AG04449 (cell line): ENCODE results near the gene RNF152.

Source experiments
- CTCF ChIA-PET: fragments of 350-600 bp; formaldehyde crosslinking; extraction: SDS; loops from one replicate; lab custom pipeline; 2021; ENCODE audit warnings: antibody characterized with exemption; lab: Yijun Ruan, JAX
- POLR2A ChIA-PET: fragments of 400-600, 350-600 bp; formaldehyde crosslinking; extraction: SDS; loops from one replicate; lab custom pipeline; 2020; ENCODE audit warnings: antibody characterized with exemption, inconsistent platforms; lab: Yijun Ruan, JAX
- DNase-seq: peaks from one replicate; pipeline ENCODE4 v3.0.0-alpha.2; 2010; ENCODE audit warnings: low read depth, low spot score
- H3K4me3 ChIP-seq: 2 replicates; pipeline ENCODE4 v1.5.1; 2011; ENCODE audit warnings: low read depth, mild to moderate bottlenecking, control low read depth, low read length
- TF ChIP-seq, protein P1 (sequence below): IDR thresholded peaks from one replicate; pipeline ENCODE4 v1.5.1; 2011; ENCODE audit warnings: mild to moderate bottlenecking, moderate library complexity, low read length, control low read depth, inconsistent platforms; ENCODE audit not compliant: insufficient read depth; ENCODE audit errors: missing control alignments

Gene RNF152

DNA sequence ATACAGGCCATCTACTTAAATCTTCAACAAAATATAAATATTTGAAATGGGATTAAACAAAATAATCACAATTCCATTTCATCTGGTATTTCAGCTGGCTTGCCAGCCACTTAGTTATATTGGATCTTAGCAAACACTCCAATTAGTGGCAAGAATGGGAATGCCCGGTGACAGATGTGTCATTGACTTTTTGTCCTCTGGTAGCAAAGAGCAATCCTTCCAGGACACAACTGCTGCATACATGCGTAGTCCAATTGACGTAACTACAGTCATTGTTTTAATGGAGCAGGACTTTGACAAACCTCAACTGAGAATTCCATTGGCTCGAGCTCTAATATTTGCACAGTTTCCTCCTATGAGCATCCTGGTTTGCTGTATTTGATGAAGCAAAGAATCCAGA is 69.9 kb downstream of the RNF152 start:
- no peak for DNase-seq
- ChIA-PET POLR2A (no interaction called here), CTCF (no interaction called here)
- no peak overlapping the region for H3K4me3 ChIP-seq
- TF ChIP-seq, protein P1, sequence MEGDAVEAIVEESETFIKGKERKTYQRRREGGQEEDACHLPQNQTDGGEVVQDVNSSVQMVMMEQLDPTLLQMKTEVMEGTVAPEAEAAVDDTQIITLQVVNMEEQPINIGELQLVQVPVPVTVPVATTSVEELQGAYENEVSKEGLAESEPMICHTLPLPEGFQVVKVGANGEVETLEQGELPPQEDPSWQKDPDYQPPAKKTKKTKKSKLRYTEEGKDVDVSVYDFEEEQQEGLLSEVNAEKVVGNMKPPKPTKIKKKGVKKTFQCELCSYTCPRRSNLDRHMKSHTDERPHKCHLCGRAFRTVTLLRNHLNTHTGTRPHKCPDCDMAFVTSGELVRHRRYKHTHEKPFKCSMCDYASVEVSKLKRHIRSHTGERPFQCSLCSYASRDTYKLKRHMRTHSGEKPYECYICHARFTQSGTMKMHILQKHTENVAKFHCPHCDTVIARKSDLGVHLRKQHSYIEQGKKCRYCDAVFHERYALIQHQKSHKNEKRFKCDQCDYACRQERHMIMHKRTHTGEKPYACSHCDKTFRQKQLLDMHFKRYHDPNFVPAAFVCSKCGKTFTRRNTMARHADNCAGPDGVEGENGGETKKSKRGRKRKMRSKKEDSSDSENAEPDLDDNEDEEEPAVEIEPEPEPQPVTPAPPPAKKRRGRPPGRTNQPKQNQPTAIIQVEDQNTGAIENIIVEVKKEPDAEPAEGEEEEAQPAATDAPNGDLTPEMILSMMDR = no peak

DNA sequence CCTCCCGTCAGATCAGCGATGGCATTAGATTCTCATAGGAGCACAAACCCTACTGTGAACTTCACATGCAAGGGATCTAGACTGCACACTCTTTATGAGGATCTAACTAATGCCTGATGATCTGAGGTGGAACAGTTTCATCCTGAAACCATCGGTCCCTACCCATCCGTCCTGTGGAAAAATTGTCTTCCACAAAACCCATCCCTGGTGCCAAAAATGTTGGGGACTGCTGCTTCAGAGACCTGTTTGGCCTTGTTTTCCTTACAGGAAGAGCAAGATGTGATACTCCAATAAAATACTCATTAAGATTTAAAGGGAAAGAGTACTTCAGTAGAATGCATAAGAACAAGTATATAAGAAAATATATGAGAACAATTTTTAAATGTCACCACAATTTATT is 71.1 kb downstream of the RNF152 start:
- CTCF ChIA-PET = interaction anchor here (1.0 to 1.3 kb wide), 2 partner anchors 10 to 240 kb away, joined by 3 to 4 read pairs; no protein-coding TSS in a partner anchor
- DNase-seq = no peak
- TF ChIP-seq, protein P1 = no peak
- POLR2A ChIA-PET = no interaction called here
- H3K4me3 ChIP-seq = no peak overlapping the region

DNA sequence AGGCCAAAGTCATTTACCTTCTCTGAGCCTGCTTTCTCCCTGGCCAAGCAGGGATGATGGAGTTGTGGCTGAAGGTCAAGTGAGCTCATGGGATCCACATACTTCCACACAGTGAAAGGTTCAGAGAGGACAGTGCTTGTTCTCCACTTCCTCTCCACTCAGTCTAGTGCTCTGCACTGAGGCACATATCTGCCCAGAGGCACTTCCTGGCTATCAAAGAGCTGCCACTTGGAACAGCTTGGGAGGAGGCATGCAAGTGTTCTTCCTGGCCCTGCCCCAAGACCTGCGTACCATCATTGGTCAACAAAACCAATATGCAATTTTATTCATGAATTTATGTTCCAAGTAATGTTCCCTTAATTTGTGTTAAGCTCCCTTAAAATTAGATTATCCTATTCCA is 71.9 kb downstream of the RNF152 start:
- TF ChIP-seq, protein P1 = no peak
- DNase-seq = no peak
- no peak overlapping the region for H3K4me3 ChIP-seq
- ChIA-PET POLR2A (no interaction called here), CTCF (interaction anchor here (0.7 to 1.3 kb wide), 3 partner anchors 9 to 239 kb away, joined by 3 to 4 read pairs (median 3); no protein-coding TSS in a partner anchor)

- DNase-seq = no peak
- H3K4me3 ChIP-seq = no peak overlapping the region
- ChIA-PET CTCF (no interaction called here), POLR2A (no interaction called here)
- TF ChIP-seq, protein P1 = no peak
Measured at GRCh38 chr18:61817086-61817485, 75.7 kb downstream of the RNF152 start.

DNA sequence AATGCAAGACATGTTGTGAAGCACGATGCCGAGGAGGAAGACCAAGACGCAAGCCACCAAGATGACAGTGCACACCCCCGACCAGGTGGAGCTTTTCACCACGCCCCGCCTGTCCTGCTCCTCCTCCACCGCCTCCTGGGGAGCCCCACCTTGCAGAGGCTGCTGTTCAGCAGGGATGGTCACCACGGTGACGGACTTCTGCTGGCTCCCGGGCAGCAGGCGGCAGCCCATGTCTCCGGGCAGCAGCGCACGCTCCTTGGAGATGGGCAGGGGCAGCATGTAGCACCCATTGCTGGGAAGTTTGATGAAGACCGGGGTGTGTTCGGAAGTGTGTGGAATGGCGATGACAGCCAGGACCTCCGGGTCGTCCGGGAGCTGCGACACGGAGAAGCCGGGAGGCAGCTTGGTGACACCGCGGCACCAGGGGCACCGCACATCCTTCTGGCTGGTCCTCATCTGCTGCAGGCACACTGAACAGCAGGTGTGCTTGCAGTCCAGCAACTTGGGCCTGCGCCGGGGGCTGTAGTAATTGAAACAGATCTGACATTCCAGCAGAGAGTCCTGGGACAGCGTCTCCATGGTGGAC is 76.8 kb downstream of the RNF152 start:
- no peak for DNase-seq
- POLR2A ChIA-PET = no interaction called here
- no peak overlapping the region for H3K4me3 ChIP-seq
- CTCF ChIA-PET = no interaction called here
- TF ChIP-seq, protein P1 = no peak

DNA sequence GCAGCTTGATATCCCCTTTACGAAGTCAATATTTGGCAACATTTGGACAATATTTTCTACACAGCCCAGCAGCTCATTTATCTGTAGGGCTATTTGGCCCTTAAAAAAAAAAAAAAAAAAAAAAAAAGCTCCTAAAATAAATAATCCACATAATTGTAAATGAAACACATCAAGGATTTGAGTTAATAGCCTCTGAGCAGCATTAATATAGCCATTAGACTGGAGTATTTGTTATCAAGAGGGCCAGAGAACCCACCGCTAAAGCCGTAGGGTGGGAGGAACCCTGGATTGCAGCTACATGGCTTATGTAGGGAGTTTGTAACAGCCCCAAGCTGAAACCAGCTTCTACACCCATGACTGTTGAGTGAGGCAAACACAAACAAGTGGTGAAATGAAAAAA is 84.5 kb downstream of the RNF152 start:
- no peak for DNase-seq
- ChIA-PET POLR2A (no interaction called here), CTCF (no interaction called here)
- TF ChIP-seq, protein P1 = no peak
- H3K4me3 ChIP-seq = no peak overlapping the region
